Endothelial cell of umbilical vein (primary cell): Measurements from ENCODE around the gene ATF5. TPM values are rescaled to one million over a fixed set of nuclear protein-coding genes. Genes with fewer than 3 reads are reported as not detected.

ENCODE experiments used
- BruUV-seq: library from RNA; stranded (reverse); fragments of 400-500 nt; replicated peaks from 2 replicates; lab custom pipeline; 2021; lab: Mats Ljungman, UMichigan
- CTCF ChIA-PET: fragments of 300-600, 350-600 bp; sonication (Branson Sonifier 250); formaldehyde crosslinking; loops from one replicate; lab custom pipeline; 2021; ENCODE audit warnings: antibody characterized with exemption, inconsistent platforms; lab: Charles Lee
- POLR2A ChIA-PET: fragments of 300-600, 350-600 bp; sonication (Branson Sonifier 250); formaldehyde crosslinking; loops from one replicate; lab custom pipeline; 2021; ENCODE audit warnings: antibody characterized with exemption, inconsistent platforms; lab: Charles Lee
- DNase-seq: peaks from one replicate; pipeline ENCODE4 v3.0.0-alpha.2; 2011; ENCODE audit warnings: low read depth, low spot score
- FAIRE-seq: peaks from 2 replicates; lab custom pipeline; 2011; peaks lifted over from hg19 to GRCh38; lab: Jason Lieb, UNC
- H2AFZ ChIP-seq: 2 replicates; pipeline ENCODE4 v1.6.0; 2012; ENCODE audit warnings: low read depth, low read length, control low read depth, inconsistent platforms
- H3K27ac ChIP-seq: 2 replicates; pipeline ENCODE4 v1.5.1; 2011; ENCODE audit warnings: low read depth, mild to moderate bottlenecking, control low read depth, low read length, moderate library complexity; ENCODE audit not compliant: insufficient read depth
- H3K27me3 ChIP-seq, 2 experiments: 2 replicates each; pipeline versions ENCODE4 v1.6.0 to v1.6.1; 2011; ENCODE audit warnings: low read length in 2 of 2, mixed read lengths in 1 of 2; ENCODE audit not compliant: control insufficient read depth in 2 of 2, insufficient read depth in 2 of 2
- H3K36me3 ChIP-seq, 2 experiments: 2 replicates in 1 of 2; 3 replicates in 1 of 2; pipeline ENCODE4 v1.5.1; 2011; ENCODE audit warnings: low read length in 2 of 2, mild to moderate bottlenecking in 1 of 2, moderate library complexity in 1 of 2; ENCODE audit not compliant: control insufficient read depth in 2 of 2, insufficient read depth in 2 of 2; ENCODE audit errors: extremely low read depth in 1 of 2
- H3K4me1 ChIP-seq: 3 replicates; pipeline ENCODE4 v1.5.1; 2011; ENCODE audit warnings: mild to moderate bottlenecking, low read length; ENCODE audit not compliant: control insufficient read depth, insufficient read depth; ENCODE audit errors: extremely low read depth
- H3K4me2 ChIP-seq: 2 replicates; pipeline ENCODE4 v1.6.1; 2011; ENCODE audit warnings: low read length, control low read depth, mixed read lengths; ENCODE audit not compliant: insufficient read depth
- H3K4me3 ChIP-seq, 3 experiments: fragments of 200-600 bp in 1 of 3; sonication (generic), shearing (Covaris generic) in 1 of 3; replicated peaks in 1 of 3; 2 replicates each; pipeline ENCODE4 v1.5.1; 2011 to 2016; ENCODE audit warnings: control low read depth in 3 of 3, low read length in 3 of 3, mild to moderate bottlenecking in 2 of 3, inconsistent platforms in 1 of 3, low read depth in 1 of 3, moderate library complexity in 1 of 3; ENCODE audit not compliant: insufficient read depth in 1 of 3
- H3K79me2 ChIP-seq: 2 replicates; pipeline ENCODE4 v1.6.0; 2012; ENCODE audit warnings: low read length, inconsistent platforms; ENCODE audit not compliant: control insufficient read depth, insufficient read depth
- H3K9ac ChIP-seq: replicated peaks from 2 replicates; pipeline ENCODE3; 2011; ENCODE audit warnings: low read length, control low read depth; ENCODE audit not compliant: insufficient read depth; ENCODE audit errors: extremely low read depth
- H3K9me1 ChIP-seq: replicated peaks from 3 replicates; pipeline ENCODE4 v1.6.0; 2011; ENCODE audit warnings: mild to moderate bottlenecking, low read length; ENCODE audit not compliant: control insufficient read depth, insufficient read depth; ENCODE audit errors: extremely low read depth
- H3K9me3 ChIP-seq: replicated peaks from 2 replicates; pipeline ENCODE4 v1.5.1; 2012; ENCODE audit warnings: low read length, inconsistent platforms; ENCODE audit not compliant: control insufficient read depth, insufficient read depth
- H4K20me1 ChIP-seq: replicated peaks from 2 replicates; pipeline ENCODE3; 2011; ENCODE audit warnings: mild to moderate bottlenecking, low read length; ENCODE audit not compliant: control insufficient read depth, insufficient read depth; ENCODE audit errors: extremely low read depth
- CTCF ChIP-seq, 2 donors: IDR thresholded peaks; 1 replicate in 1 of 2; 2 replicates in 1 of 2; pipeline ENCODE4 v1.5.1; 2011; ENCODE audit warnings: low read length in 2 of 2, mild to moderate bottlenecking in 2 of 2, moderate library complexity in 2 of 2, control low read depth in 1 of 2, inconsistent platforms in 1 of 2, low read depth in 1 of 2; ENCODE audit not compliant: insufficient read depth in 1 of 2; ENCODE audit errors: extremely low read depth in 1 of 2
- EZH2 ChIP-seq: IDR thresholded peaks from 2 replicates; pipeline ENCODE4 v1.6.1; 2012; ENCODE audit warnings: borderline replicate concordance, low read depth, mild to moderate bottlenecking, moderate library complexity, low read length, inconsistent platforms; ENCODE audit not compliant: severe bottlenecking
- FOS ChIP-seq: IDR thresholded peaks from 2 replicates; pipeline ENCODE4 v1.6.1; 2011; ENCODE audit warnings: mild to moderate bottlenecking, low read length, moderate library complexity, borderline replicate concordance; ENCODE audit not compliant: insufficient read depth
- GATA2 ChIP-seq: IDR thresholded peaks from 2 replicates; pipeline ENCODE4 v1.7.0; 2011; ENCODE audit warnings: low read depth, mild to moderate bottlenecking, moderate library complexity, mixed read lengths, low read length; ENCODE audit not compliant: insufficient read length, insufficient read depth
- JUN ChIP-seq: IDR thresholded peaks from 2 replicates; pipeline ENCODE4 v1.6.1; 2011; ENCODE audit warnings: borderline replicate concordance, low read depth; ENCODE audit not compliant: insufficient read length, insufficient read depth
- MYC ChIP-seq: IDR thresholded peaks from one replicate; pipeline ENCODE4 v1.6.1; 2011; ENCODE audit warnings: mild to moderate bottlenecking, low read depth, low read length
- POLR2A ChIP-seq: IDR thresholded peaks from 2 replicates; pipeline ENCODE4 v1.6.1; 2012; ENCODE audit warnings: low read depth, mild to moderate bottlenecking, control low read depth, low read length
- POLR2AphosphoS5 ChIP-seq: IDR thresholded peaks from 2 replicates; pipeline ENCODE4 v1.6.1; 2012; ENCODE audit warnings: low read depth, mild to moderate bottlenecking, control low read depth, low read length, moderate library complexity; ENCODE audit not compliant: insufficient read depth
- dilution Hi-C: fragments of 300-500 bp; cut with MboI; formaldehyde crosslinking; loops from one replicate; pipeline ENCODE4 v1.15.0; 2019; ENCODE audit warnings: low sequenced_read_pairs; ENCODE audit not compliant: extremely low pct_ligation_motif_present
- intact Hi-C: fragments of 100-400 bp; cut with micrococcal nuclease; formaldehyde crosslinking; loops from one replicate; pipeline ENCODE4 v1.10.0; 2022
- polyA plus RNA-seq, 4 experiments: library from polyadenylated mRNA; depleted of rRNA in 3 of 4; stranded (reverse) in 3 of 4; unstranded in 1 of 4; fragments of >200 nt; gene quantifications; 2 replicates each; pipeline versions ENCODE4 v1.2.1 to v1.2.3, GENCODE V29; 2011 to 2012; ENCODE audit warnings: missing spikeins in 1 of 4
- total RNA-seq: library from RNA; stranded (reverse); gene quantifications from 2 replicates; pipeline ENCODE4 v1.2.3, GENCODE V29; 2021
- TF ChIP-seq, protein P1 (sequence below): IDR thresholded peaks from 2 replicates; pipeline ENCODE4 v1.6.1; 2011; ENCODE audit not compliant: insufficient read depth, insufficient read length

The ATF5 gene
- total and polyA plus RNA-seq, 2 donors (not counting 3 experiments of a cell fraction or from before 2014, with no cell fraction given): 23.2 to 46.0 TPM

GRCh38 chr19:49956115-49956495 lies 27.1 kb downstream of the ATF5 start:
- Histone ChIP-seq H3K4me1 (peaks cover 5% of the 10 kb centered on the region), H3K79me2 (no peaks in the 10 kb centered on the region), H3K9me1 (no peaks in the 10 kb centered on the region), H3K4me3 (no peak overlapping the region), H2AFZ (no peak overlapping the region), H3K9me3 (no peaks in the 10 kb centered on the region), H3K27me3 (peaks cover 9 to 16% of the 10 kb centered on the region in 2 experiments), H3K9ac (no peak overlapping the region), H3K36me3 (no peaks in the 10 kb centered on the region), H4K20me1 (no peaks in the 10 kb centered on the region), H3K27ac (no peak overlapping the region), H3K4me2 (no peak overlapping the region)
- BruUV-seq: no TSS peak
- CTCF ChIA-PET: no interaction called here
- POLR2A ChIA-PET: no interaction called here
- intact Hi-C loops: no loop called here
- no peak for DNase-seq
- dilution Hi-C loops: no loop called here
- no peak for FAIRE-seq
- no peak for TF ChIP-seq CTCF (IDR thresholded peaks at IDR 0.05; ENCODE audit: extremely low read depth in 1 of 2, insufficient read depth in 1 of 2, low read depth in 1 of 2, low read length in 2 of 2)
- TF ChIP-seq, protein P1, sequence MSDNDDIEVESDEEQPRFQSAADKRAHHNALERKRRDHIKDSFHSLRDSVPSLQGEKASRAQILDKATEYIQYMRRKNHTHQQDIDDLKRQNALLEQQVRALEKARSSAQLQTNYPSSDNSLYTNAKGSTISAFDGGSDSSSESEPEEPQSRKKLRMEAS: no peak

- Histone ChIP-seq H3K27me3 (peaks cover 9 to 16% of the 10 kb centered on the region in 2 experiments), H3K36me3 (no peaks in the 10 kb centered on the region), H3K79me2 (no peaks in the 10 kb centered on the region), H3K4me2 (no peak overlapping the region), H3K4me1 (peaks cover 5% of the 10 kb centered on the region), H3K9me3 (no peaks in the 10 kb centered on the region), H4K20me1 (no peaks in the 10 kb centered on the region), H3K9ac (no peak overlapping the region), H3K9me1 (no peaks in the 10 kb centered on the region), H3K4me3 (no peak overlapping the region), H3K27ac (no peak overlapping the region), H2AFZ (no peak overlapping the region)
- intact Hi-C loops: no loop called here
- no TSS peak for BruUV-seq
- ChIA-PET POLR2A (no interaction called here), CTCF (interaction anchor here (0.8 to 0.9 kb wide), 2 partner anchors 19 to 30 kb away, joined by 3 read pairs; no protein-coding TSS in a partner anchor)
- no peak for FAIRE-seq
- DNase-seq: no peak
- no peak for TF ChIP-seq CTCF (IDR thresholded peaks at IDR 0.05; ENCODE audit: extremely low read depth in 1 of 2, insufficient read depth in 1 of 2, low read depth in 1 of 2, low read length in 2 of 2)
- no peak for TF ChIP-seq FOS
- no peak for TF ChIP-seq POLR2A
- TF ChIP-seq POLR2AphosphoS5: no peak
- TF ChIP-seq, protein P1: no peak
- no peak for TF ChIP-seq JUN
- no peak for TF ChIP-seq EZH2
- TF ChIP-seq MYC: no peak
- TF ChIP-seq GATA2: no peak
- dilution Hi-C loops: no loop called here
Measured at GRCh38 chr19:49957262-49957915, 28.4 kb downstream of the ATF5 start.
